GM12873 (cell line): ENCODE measurements around the gene INPP5A.

ENCODE experiments used
- TF ChIP-seq, protein P1 (sequence below): IDR thresholded peaks from 2 replicates; pipeline ENCODE4 v1.5.1; 2012; ENCODE audit warnings: low read depth, mild to moderate bottlenecking, moderate library complexity, low read length, control low read depth; ENCODE audit not compliant: insufficient read depth; ENCODE audit errors: missing control alignments

Gene INPP5A

DNA sequence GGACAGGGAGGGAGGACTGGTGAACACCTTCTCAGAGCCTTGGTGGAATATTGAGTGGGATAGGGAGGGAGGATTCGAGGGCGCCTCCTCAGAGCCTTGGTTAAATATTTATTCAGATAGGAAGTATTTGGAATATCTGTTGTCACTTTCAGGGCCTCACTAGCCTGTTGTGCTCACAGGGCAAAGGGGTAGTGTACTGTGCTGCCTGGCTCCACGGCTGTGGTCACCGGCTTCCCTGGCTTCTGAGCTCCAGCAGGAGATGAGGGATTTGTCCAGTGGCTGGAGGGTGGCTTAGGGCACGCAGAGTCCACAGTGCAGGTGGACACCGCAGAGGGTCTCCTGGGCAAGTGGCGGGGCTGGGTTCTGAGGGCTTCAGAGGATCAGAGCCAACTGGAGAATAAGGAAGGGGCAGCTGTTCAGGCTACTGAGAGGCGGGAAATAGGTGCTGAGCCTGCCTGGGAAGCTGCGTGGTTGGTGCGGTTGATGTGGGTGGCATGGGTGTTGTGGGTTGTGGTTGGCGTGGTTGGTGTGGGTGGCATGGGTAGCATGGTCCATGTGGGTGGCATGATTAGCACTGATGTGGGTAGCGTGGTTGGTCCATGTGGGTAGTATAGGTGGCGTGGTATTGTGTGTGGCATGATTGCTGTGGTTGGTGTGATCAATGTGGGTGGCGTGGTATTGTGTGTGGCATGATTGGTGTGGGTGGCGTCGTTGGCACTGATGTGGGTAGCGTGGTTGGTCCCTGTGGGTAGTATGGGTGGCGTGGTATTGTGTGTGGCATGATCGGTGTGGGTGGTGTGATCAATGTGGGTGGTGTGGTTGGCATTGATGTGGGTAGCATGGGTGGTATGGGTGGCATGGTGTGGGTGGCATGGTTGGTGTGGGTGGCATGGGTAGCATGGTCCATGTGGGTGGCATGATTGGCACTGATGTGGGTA, 16.7 kb downstream of the INPP5A start:
- TF ChIP-seq, protein P1, sequence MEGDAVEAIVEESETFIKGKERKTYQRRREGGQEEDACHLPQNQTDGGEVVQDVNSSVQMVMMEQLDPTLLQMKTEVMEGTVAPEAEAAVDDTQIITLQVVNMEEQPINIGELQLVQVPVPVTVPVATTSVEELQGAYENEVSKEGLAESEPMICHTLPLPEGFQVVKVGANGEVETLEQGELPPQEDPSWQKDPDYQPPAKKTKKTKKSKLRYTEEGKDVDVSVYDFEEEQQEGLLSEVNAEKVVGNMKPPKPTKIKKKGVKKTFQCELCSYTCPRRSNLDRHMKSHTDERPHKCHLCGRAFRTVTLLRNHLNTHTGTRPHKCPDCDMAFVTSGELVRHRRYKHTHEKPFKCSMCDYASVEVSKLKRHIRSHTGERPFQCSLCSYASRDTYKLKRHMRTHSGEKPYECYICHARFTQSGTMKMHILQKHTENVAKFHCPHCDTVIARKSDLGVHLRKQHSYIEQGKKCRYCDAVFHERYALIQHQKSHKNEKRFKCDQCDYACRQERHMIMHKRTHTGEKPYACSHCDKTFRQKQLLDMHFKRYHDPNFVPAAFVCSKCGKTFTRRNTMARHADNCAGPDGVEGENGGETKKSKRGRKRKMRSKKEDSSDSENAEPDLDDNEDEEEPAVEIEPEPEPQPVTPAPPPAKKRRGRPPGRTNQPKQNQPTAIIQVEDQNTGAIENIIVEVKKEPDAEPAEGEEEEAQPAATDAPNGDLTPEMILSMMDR = no peak

DNA sequence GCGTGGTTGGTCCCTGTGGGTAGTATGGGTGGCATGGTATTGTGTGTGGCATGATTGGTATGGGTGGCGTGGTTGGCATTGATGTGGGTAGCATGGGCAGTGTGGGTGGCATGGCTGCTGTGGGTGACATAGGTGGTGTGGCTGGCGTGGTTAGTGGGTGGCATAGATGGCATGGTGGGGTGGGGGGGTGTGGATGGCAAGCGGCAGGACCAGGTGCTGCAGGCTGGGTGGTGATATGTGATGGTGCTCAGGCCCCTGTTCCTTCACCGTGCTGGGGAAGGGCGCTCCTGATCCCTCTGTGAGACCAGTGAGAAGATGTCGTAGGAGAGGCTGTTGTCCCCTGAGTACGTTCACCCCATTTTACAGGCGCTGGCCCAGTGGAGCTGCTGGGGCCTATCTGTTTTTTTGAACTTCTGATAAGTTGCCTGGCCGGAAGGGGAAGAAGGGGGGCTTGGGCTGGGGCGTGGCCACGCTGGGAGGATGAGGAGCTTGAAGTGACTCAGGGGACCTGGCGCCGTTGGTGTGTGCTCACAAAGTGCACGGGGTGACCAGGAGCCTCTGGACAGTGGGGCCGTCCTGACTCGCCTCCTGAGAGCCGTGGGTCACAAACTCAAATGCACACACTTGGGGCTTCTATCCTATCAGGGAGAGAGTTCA, 17.5 kb downstream of the INPP5A start:
- TF ChIP-seq, protein P1 = no peak

DNA sequence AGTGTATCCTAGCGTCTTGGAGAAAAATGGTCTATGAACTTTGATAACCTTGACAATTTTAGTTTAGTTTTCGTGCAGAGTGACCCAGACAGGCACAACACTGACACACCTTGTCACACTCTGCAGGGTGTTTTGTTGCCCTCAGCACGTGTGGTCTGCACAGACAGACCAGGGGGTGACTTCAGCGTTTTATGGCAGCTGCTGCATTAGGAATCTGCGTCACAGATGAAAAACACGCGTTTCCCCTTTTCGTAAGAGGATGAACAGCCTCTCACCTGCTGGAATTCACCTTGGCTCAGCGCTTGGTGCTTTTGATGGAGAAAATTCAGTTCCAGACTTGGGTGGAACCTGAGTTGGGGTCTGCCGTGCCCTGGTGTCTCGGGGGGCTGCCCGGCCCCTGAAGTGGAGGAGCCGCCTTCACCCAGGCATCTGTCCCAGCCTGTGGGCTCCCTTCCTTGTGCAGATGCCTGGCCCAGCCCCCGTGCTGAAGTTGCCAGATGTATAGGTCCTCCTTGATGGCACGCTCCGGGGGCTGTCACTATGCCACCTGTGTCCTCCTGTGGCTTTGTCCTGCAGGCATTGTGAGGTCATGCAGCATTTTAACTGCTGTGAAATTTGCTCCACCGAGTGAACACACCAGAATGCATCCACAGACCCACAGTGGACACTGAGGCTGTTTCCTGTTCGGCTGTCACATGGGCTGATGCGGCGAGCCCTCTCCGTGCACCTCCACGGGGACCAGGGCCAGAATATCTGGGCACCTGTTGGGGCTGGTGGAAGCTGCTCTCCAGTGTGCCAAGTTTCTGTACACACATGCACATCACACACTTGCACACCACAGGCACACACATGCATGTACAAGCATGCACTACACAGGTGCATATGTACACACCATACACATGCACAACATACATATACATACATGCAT, 18.3 kb downstream of the INPP5A start:
- TF ChIP-seq, protein P1 = no peak

DNA sequence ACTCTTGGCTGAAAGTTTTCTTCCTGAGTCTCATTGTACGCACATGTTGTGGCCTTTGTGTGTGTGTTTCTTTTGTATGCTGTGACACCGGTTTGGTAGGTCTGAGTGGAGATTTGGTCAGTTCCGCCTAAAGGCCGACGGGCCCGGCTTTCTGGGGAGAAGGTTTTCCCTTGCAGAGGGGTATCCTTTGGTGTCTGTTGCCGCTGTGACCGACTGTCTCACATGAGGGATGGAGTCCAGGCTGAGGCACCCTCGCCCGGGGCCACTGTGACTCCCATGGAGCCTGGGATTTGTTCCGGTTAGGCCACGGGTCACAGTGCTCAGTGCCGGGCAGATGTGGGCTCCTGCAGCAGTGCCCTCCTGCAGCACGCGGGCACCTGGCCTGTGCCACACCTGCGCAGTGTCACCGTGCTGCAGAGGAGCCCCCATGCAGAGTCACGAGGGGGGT, 19.4 kb downstream of the INPP5A start:
- TF ChIP-seq, protein P1 = no peak

DNA sequence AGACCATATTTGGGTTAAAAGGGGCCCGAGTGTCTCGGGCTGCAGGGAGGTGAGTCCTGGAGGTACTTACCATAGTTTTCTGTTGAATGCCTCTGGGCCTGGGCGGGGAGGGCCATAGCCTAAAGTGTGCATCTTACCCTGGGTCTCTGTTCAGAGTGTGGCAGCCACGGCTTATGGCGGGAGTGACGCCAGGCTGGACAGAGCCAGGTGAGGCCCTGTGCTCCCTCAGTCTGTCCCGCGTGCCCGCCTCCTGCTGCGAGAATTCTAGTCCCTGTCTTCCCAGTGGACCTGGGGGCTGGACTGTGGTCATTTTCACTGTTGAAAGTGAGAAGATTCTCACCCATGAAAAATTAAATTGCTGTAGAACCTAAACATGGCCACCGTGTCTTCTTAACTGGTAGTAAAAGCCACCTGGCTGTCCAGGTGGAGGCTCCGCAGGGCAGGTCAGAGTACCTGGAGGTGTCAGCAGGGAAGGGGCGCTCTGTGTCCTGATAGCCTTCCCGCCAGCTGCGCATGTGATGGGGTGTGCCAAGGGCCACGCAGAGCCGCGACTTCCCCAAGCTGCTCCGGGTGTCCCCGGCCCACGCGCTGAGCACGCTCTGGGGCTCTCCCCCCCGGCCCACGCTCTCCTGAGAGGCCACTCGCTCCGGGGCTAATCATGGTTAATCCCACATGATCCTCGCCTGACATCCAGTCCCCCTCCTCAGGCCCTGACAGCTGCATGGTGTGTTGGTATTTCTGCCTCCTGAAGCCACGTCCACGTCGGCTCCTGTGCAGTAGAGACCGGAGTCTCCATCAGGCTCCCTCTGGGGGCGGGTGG, 20.3 kb downstream of the INPP5A start:
- TF ChIP-seq, protein P1 = no peak

DNA sequence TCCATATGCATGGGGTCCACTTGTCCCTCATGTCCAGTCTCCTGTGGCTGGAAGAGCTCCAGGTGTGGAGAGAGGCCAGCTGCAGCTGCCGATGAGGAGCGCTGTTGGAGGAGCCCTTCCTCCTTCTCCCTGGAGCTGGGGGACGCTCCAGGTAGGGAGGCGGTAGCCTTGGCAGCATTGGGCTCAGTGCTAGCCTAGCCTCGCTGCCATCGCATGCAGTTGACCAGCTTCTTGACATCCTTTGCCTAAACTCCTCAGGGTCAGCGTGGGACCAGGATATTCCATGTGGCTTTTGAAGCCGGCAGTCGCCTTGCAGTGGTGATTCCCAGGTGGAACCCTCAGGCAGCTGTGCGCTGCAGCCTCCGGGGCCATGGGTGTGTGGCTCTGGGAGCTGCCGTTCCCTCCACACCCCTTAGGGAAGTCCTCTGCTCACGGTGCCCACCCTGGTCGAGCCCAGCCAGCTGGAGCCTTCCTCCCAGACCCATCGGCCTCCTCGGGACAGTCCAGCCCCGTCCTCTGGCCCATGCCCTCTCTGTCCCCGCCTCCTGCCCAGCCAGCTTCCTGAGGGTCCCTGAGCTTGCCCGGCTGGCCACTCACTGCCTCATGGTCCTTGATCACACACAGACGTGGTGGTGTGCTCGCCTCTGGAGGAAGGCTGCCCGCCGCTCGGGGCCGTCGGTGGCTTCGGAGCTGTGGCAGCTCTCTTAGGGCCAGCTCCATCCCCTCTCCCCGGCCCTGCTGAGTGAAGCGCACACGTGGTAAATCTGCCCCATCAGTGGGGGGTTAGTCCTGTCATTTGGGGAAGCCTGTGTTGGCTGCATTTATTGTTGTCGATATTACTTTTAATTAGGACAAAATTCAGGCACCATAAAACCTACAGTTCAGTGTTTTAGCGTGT, 21.2 kb downstream of the INPP5A start:
- TF ChIP-seq, protein P1 = no peak
